Measurements from ENCODE around the gene SLC6A11. TPM values are rescaled to one million over a fixed set of nuclear protein-coding genes. Genes with fewer than 3 reads are reported as not detected.

The SLC6A11 gene
- total and polyA plus RNA-seq, 2 donors (not counting 1 experiment from before 2014, with no cell fraction given), result not detected

GRCh38 chr3:10925436-10926255, 109.6 kb downstream of the SLC6A11 start:
- ChIA-PET CTCF (no interaction called here), POLR2A (no interaction called here)
- Histone ChIP-seq H3K4me3 (ENCODE audit: control extremely low read depth in 1 of 5, extremely low read depth in 1 of 5, insufficient read depth in 1 of 5, low read depth in 2 of 5, low read length in 4 of 5) (no peak overlapping the region), H3K27ac (ENCODE audit: low read length in 2 of 2) (no peak overlapping the region), H3K27me3 (replicated peaks in 1 of 4; ENCODE audit: control extremely low read depth in 1 of 4, control insufficient read depth in 3 of 4, insufficient read depth in 4 of 4, low read length in 3 of 4) (peaks cover 0 to 7% (median 1%) of the 10 kb centered on the region in 4 experiments), H3K79me2 (ENCODE audit: control insufficient read depth, insufficient read depth, low read length) (no peaks in the 10 kb centered on the region), H3K9me3 (ENCODE audit: control extremely low read depth in 1 of 3, control insufficient read depth in 2 of 3, insufficient read depth in 1 of 3, low read length in 2 of 3) (peaks cover 0 to 14% (median 0%) of the 10 kb centered on the region in 3 donors), H2AFZ (ENCODE audit: insufficient read depth, low read depth, low read length, poor library complexity, severe bottlenecking) (no peak overlapping the region), H3K4me1 (ENCODE audit: control insufficient read depth in 2 of 2, insufficient read depth in 2 of 2, low read length in 2 of 2) (no peaks in the 10 kb centered on the region), H3K9ac (ENCODE audit: low read length) (no peak overlapping the region), H3K4me2 (replicated peaks; ENCODE audit: low read depth, low read length, poor library complexity, severe bottlenecking) (no peak overlapping the region), H4K20me1 (ENCODE audit: control insufficient read depth, insufficient read depth, low read length, poor library complexity, severe bottlenecking) (no peaks in the 10 kb centered on the region), H3K36me3 (replicated peaks in 1 of 2; ENCODE audit: control extremely low read depth in 1 of 2, control insufficient read depth in 1 of 2, extremely low read depth in 1 of 2, insufficient read depth in 2 of 2, low read length in 1 of 2) (no peaks in the 10 kb centered on the region)
- WGBS (ENCODE audit: insufficient coverage), result 91% methylated on average over 9 of the region's 14 CpGs
- no peak for DNase-seq
- Mint-ChIP-seq H3K9me3 (ENCODE audit: insufficient read depth) (peaks cover 8% of the 10 kb centered on the region), H3K27me3 (peaks cover 29% of the 10 kb centered on the region), H3K4me1 (no peaks in the 10 kb centered on the region), H3K27ac (no peak overlapping the region), H3K4me3 (no peak overlapping the region)
- intact Hi-C loops (cut with micrococcal nuclease), result no loop called here
- no peak for ATAC-seq (ENCODE audit: low read depth)
- TF ChIP-seq EZH2 (IDR thresholded peaks at IDR 0.05; ENCODE audit: borderline replicate concordance, insufficient read depth, low read depth, low read length, poor library complexity, severe bottlenecking) (no peak), CTCF (IDR thresholded peaks at IDR 0.05) (no peak)

GRCh38 chr3:10926256-10926810, 110.3 kb downstream of the SLC6A11 start:
- ChIA-PET CTCF (no interaction called here), POLR2A (no interaction called here)
- no peak for ATAC-seq (ENCODE audit: low read depth)
- no peaks in the 10 kb centered on the region for H3K4me1 Mint-ChIP-seq
- 95% methylated on average over 13 of the region's 13 CpGs for WGBS (ENCODE audit: insufficient coverage)
- H3K9me3 ChIP-seq (ENCODE audit: control extremely low read depth in 1 of 3, control insufficient read depth in 2 of 3, insufficient read depth in 1 of 3, low read length in 2 of 3), result peaks cover 0 to 14% (median 0%) of the 10 kb centered on the region in 3 donors
- DNase-seq, result no peak
- intact Hi-C loops (cut with micrococcal nuclease), result no loop called here
- H3K9ac ChIP-seq (ENCODE audit: low read length), result no peak overlapping the region
- H3K36me3 ChIP-seq (replicated peaks in 1 of 2; ENCODE audit: control extremely low read depth in 1 of 2, control insufficient read depth in 1 of 2, extremely low read depth in 1 of 2, insufficient read depth in 2 of 2, low read length in 1 of 2), result no peaks in the 10 kb centered on the region
- H3K27me3 ChIP-seq (replicated peaks in 1 of 4; ENCODE audit: control extremely low read depth in 1 of 4, control insufficient read depth in 3 of 4, insufficient read depth in 4 of 4, low read length in 3 of 4), result peaks cover 0 to 3% (median 0%) of the 10 kb centered on the region in 4 experiments
- no peak overlapping the region for H3K4me3 ChIP-seq (ENCODE audit: control extremely low read depth in 1 of 5, extremely low read depth in 1 of 5, insufficient read depth in 1 of 5, low read depth in 2 of 5, low read length in 4 of 5)
- TF ChIP-seq CTCF (IDR thresholded peaks at IDR 0.05) (no peak), EZH2 (IDR thresholded peaks at IDR 0.05; ENCODE audit: borderline replicate concordance, insufficient read depth, low read depth, low read length, poor library complexity, severe bottlenecking) (no peak)
- no peak overlapping the region for H3K4me3 Mint-ChIP-seq
- H3K27ac Mint-ChIP-seq, result no peak overlapping the region
- H4K20me1 ChIP-seq (ENCODE audit: control insufficient read depth, insufficient read depth, low read length, poor library complexity, severe bottlenecking), result no peaks in the 10 kb centered on the region
- H3K4me1 ChIP-seq (ENCODE audit: control insufficient read depth in 2 of 2, insufficient read depth in 2 of 2, low read length in 2 of 2), result no peaks in the 10 kb centered on the region
- no peaks in the 10 kb centered on the region for H3K79me2 ChIP-seq (ENCODE audit: control insufficient read depth, insufficient read depth, low read length)
- peaks cover 29% of the 10 kb centered on the region for H3K27me3 Mint-ChIP-seq
- no peak overlapping the region for H3K27ac ChIP-seq (ENCODE audit: low read length in 2 of 2)
- H3K9me3 Mint-ChIP-seq (ENCODE audit: insufficient read depth), result peaks cover 8% of the 10 kb centered on the region
- no peak overlapping the region for H3K4me2 ChIP-seq (replicated peaks; ENCODE audit: low read depth, low read length, poor library complexity, severe bottlenecking)
- no peak overlapping the region for H2AFZ ChIP-seq (ENCODE audit: insufficient read depth, low read depth, low read length, poor library complexity, severe bottlenecking)

Measured in B cell (primary cell).